ENCODE data around the gene DTX3L.

GRCh38 chr3:122589297-122589696, 25.2 kb downstream of the DTX3L start:
- TF ChIP-seq POLR2AphosphoS5 (IDR thresholded peaks at IDR 0.05; ENCODE audit: low read depth) (no peak), CTCF (IDR thresholded peaks at IDR 0.05; ENCODE audit: insufficient read depth, low read length) (no peak), REST (IDR thresholded peaks at IDR 0.05; ENCODE audit: insufficient replicate concordance, low read depth) (no peak), GABPA (IDR thresholded peaks at IDR 0.05; ENCODE audit: low read depth) (no peak)
